ENCODE measurements around the gene GPR157.
"Not testable (repeated sequence)": the region's sequence is repeated elsewhere in the genome, so short reads cannot be mapped to it uniquely, and the experiment has no call there.

The GPR157 gene

DNA sequence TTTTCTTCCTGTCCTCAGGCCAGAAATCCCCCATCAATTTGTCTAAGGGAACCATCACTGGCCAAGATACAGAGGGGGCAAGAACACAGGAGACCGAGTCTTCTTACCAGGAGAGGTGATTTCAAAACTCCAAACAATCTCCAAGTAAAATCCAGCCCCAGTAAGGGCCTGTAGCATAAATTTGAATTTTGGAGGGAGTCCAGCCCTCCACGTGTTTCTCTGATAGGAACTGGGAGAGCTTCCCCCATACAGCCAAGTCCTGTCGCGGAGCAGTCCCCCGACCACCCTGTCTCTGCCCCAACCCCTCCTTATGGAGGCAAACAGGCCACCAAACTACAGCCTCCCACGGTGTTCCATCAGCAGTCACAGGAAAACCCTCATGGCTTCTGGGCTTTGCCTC lies 32.4 kb upstream of the GPR157 start:
- H3K4me1 ChIP-seq (ENCODE audit: insufficient read depth, low read length), result peaks cover 13% of the 10 kb centered on the region
- H3K9ac ChIP-seq (ENCODE audit: low read depth, low read length), result no peak overlapping the region
- no peaks in the 10 kb centered on the region for H3K36me3 ChIP-seq (ENCODE audit: insufficient read depth, low read length)
- H3K9me3 ChIP-seq (ENCODE audit: insufficient read depth, low read length, severe bottlenecking), result no peaks in the 10 kb centered on the region
- H3K27me3 ChIP-seq (ENCODE audit: insufficient read depth, low read length, poor library complexity), result peaks cover 3% of the 10 kb centered on the region
- H2AFZ ChIP-seq (ENCODE audit: low read depth, low read length), result no peak overlapping the region
- ATAC-seq (ENCODE audit: insufficient read depth, low read depth) (no peak), DNase-seq (no peak)
- no peaks in the 10 kb centered on the region; the same call in 1 of the 2 replicates for H4K20me1 ChIP-seq (ENCODE audit: insufficient read depth, low read length)
- TF ChIP-seq, protein P1, sequence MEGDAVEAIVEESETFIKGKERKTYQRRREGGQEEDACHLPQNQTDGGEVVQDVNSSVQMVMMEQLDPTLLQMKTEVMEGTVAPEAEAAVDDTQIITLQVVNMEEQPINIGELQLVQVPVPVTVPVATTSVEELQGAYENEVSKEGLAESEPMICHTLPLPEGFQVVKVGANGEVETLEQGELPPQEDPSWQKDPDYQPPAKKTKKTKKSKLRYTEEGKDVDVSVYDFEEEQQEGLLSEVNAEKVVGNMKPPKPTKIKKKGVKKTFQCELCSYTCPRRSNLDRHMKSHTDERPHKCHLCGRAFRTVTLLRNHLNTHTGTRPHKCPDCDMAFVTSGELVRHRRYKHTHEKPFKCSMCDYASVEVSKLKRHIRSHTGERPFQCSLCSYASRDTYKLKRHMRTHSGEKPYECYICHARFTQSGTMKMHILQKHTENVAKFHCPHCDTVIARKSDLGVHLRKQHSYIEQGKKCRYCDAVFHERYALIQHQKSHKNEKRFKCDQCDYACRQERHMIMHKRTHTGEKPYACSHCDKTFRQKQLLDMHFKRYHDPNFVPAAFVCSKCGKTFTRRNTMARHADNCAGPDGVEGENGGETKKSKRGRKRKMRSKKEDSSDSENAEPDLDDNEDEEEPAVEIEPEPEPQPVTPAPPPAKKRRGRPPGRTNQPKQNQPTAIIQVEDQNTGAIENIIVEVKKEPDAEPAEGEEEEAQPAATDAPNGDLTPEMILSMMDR (IDR thresholded peaks at IDR 0.05; ENCODE audit: borderline replicate concordance, extremely low read depth, low read length, poor library complexity, severe bottlenecking), result no peak
- TF ChIP-seq EZH2 (IDR thresholded peaks at IDR 0.05; ENCODE audit: borderline replicate concordance, low read depth, low read length, severe bottlenecking), result no peak
- no peak overlapping the region for H3K27ac ChIP-seq (ENCODE audit: low read length)
- no peaks in the 10 kb centered on the region for H3K79me2 ChIP-seq (ENCODE audit: insufficient read depth, low read length)
- no peak overlapping the region for H3K4me3 ChIP-seq (ENCODE audit: low read depth in 1 of 2, low read length in 2 of 2)
- H3K4me2 ChIP-seq (ENCODE audit: insufficient read depth, low read length), result no peak overlapping the region

DNA sequence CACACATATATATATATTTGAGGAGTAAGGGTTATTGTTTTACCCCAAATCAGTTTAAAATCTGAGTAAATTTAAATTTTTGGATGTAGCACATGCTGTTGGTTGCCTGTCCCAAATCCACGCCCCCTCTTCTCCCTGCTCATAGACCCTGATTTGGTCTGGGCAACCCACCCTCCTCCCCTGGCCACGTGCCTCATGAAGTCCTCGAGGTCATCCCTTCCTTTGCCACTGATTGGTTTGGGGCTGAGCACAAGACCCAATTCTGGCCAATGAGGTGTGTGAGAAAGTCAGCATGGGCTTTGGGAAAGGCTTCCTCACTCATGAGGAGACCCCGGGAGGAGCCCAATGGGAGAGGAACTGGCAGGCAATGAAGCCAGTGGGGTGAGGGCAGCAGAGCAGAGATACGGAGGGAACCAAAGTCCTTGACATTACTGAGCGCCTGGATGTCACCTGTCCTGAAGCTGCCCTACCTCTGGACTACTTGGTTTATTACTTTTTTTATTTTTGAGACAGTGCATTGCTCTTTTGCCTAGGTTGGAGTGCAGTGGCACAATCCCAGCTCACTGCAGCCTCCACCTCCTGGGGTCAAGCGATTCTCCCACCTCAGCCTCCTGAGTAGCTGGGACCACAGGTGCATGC lies 31.3 kb upstream of the GPR157 start:
- Histone ChIP-seq H3K4me3 (ENCODE audit: low read depth in 1 of 2, low read length in 2 of 2) (no peak overlapping the region), H3K79me2 (ENCODE audit: insufficient read depth, low read length) (no peaks in the 10 kb centered on the region), H3K27me3 (ENCODE audit: insufficient read depth, low read length, poor library complexity) (peaks cover 3% of the 10 kb centered on the region), H2AFZ (ENCODE audit: low read depth, low read length) (no peak overlapping the region), H3K36me3 (ENCODE audit: insufficient read depth, low read length) (no peaks in the 10 kb centered on the region), H3K9ac (ENCODE audit: low read depth, low read length) (no peak overlapping the region), H3K27ac (ENCODE audit: low read length) (no peak overlapping the region), H3K4me1 (ENCODE audit: insufficient read depth, low read length) (peaks cover 13% of the 10 kb centered on the region), H3K4me2 (ENCODE audit: insufficient read depth, low read length) (no peak overlapping the region), H4K20me1 (ENCODE audit: insufficient read depth, low read length) (no peaks in the 10 kb centered on the region; the same call in 1 of the 2 replicates), H3K9me3 (ENCODE audit: insufficient read depth, low read length, severe bottlenecking) (no peaks in the 10 kb centered on the region)
- DNase-seq (no peak), ATAC-seq (ENCODE audit: insufficient read depth, low read depth) (no peak)
- TF ChIP-seq, protein P1 (IDR thresholded peaks at IDR 0.05; ENCODE audit: borderline replicate concordance, extremely low read depth, low read length, poor library complexity, severe bottlenecking), result no peak

DNA sequence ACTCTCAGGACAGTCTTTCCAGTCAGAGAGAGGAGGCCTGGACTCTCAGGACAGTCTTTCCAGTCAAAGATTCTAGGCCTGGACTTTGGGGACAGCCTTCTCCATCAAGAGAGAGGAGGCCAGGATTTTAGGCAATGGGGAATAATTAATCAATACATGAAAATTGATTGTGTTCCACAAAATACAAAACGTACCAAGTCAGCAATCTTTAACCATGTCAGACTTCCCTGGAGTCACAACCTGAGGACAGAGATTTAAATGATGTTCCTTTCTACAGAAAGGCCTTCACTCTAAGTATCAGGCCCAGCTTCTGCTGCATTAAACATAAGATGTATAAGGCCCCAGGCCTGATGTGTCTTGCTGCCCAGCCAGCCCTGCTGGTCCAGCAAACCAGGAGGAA lies 27.0 kb upstream of the GPR157 start:
- Histone ChIP-seq H3K27me3 (ENCODE audit: insufficient read depth, low read length, poor library complexity) (peaks cover under 1% of the 10 kb centered on the region), H3K4me2 (ENCODE audit: insufficient read depth, low read length) (no peak overlapping the region), H4K20me1 (ENCODE audit: insufficient read depth, low read length) (no peaks in the 10 kb centered on the region), H3K4me1 (ENCODE audit: insufficient read depth, low read length) (no peaks in the 10 kb centered on the region), H3K36me3 (ENCODE audit: insufficient read depth, low read length) (no peaks in the 10 kb centered on the region), H3K9me3 (ENCODE audit: insufficient read depth, low read length, severe bottlenecking) (no peaks in the 10 kb centered on the region), H3K4me3 (ENCODE audit: low read depth in 1 of 2, low read length in 2 of 2) (no peak overlapping the region), H3K79me2 (ENCODE audit: insufficient read depth, low read length) (no peaks in the 10 kb centered on the region), H3K27ac (ENCODE audit: low read length) (no peak overlapping the region), H2AFZ (ENCODE audit: low read depth, low read length) (no peak overlapping the region), H3K9ac (ENCODE audit: low read depth, low read length) (no peak overlapping the region)
- TF ChIP-seq, protein P1 (IDR thresholded peaks at IDR 0.05; ENCODE audit: borderline replicate concordance, extremely low read depth, low read length, poor library complexity, severe bottlenecking), result no peak
- TF ChIP-seq EZH2 (IDR thresholded peaks at IDR 0.05; ENCODE audit: borderline replicate concordance, low read depth, low read length, severe bottlenecking), result no peak
- no peak for ATAC-seq (ENCODE audit: insufficient read depth, low read depth)
- DNase-seq, result no peak

DNA sequence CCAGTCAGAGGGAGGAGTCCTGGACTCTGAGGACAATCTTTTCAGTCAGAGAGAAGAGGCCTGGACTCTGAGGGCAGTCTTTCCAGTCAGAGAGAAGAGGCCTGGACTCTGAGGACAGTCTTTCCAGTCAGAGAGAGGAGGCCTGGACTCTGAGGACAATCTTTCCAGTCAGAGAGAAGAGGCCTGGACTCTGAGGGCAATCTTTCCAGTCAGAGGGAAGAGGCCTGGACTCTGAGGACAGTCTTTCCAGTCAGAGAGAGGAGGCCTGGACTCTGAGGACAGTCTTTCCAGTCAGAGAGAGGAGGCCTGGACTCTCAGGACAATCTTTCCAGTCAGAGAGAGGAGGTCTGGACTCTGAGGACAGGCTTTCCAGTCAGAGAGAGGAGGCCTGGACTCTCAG lies 26.5 kb upstream of the GPR157 start:
- not testable (repeated sequence) for H3K4me2 ChIP-seq (ENCODE audit: insufficient read depth, low read length); DNase-seq; H2AFZ ChIP-seq (ENCODE audit: low read depth, low read length); H3K9me3 ChIP-seq (ENCODE audit: insufficient read depth, low read length, severe bottlenecking); H3K27me3 ChIP-seq (ENCODE audit: insufficient read depth, low read length, poor library complexity); H4K20me1 ChIP-seq (ENCODE audit: insufficient read depth, low read length); H3K27ac ChIP-seq (ENCODE audit: low read length); H3K4me3 ChIP-seq (ENCODE audit: low read depth in 1 of 2, low read length in 2 of 2); ATAC-seq (ENCODE audit: insufficient read depth, low read depth); H3K79me2 ChIP-seq (ENCODE audit: insufficient read depth, low read length); H3K36me3 ChIP-seq (ENCODE audit: insufficient read depth, low read length); H3K9ac ChIP-seq (ENCODE audit: low read depth, low read length); H3K4me1 ChIP-seq (ENCODE audit: insufficient read depth, low read length)

All from DND-41 (cell line).